ENCODE results near the gene GALNT2. TPM values are rescaled to one million over a fixed set of nuclear protein-coding genes. Genes with fewer than 3 reads are reported as not detected.

Gene GALNT2
- total RNA-seq, 1 donor from 2014 or later: 31.9 TPM

GRCh38 chr1:230273141-230273710, 206.2 kb downstream of the GALNT2 start:
- TF ChIP-seq CTCF (IDR thresholded peaks at IDR 0.05; ENCODE audit: insufficient read depth, low read length, severe bottlenecking): no peak
- peaks cover 29% of the 10 kb centered on the region for H3K36me3 ChIP-seq (ENCODE audit: control insufficient read depth, insufficient read depth, low read length)
- FAIRE-seq (no peak), DNase-seq (ENCODE audit: low read depth) (no peak)
- H3K27me3 ChIP-seq (ENCODE audit: control insufficient read depth, insufficient read depth, low read length): no peaks in the 10 kb centered on the region
- H3K4me3 ChIP-seq (ENCODE audit: low read depth, low read length): no peak overlapping the region

- Histone ChIP-seq H3K36me3 (ENCODE audit: control insufficient read depth, insufficient read depth, low read length) (peaks cover 31% of the 10 kb centered on the region), H3K27me3 (ENCODE audit: control insufficient read depth, insufficient read depth, low read length) (no peaks in the 10 kb centered on the region), H3K4me3 (ENCODE audit: low read depth, low read length) (no peak overlapping the region)
- no peak for TF ChIP-seq CTCF (IDR thresholded peaks at IDR 0.05; ENCODE audit: insufficient read depth, low read length, severe bottlenecking)
- FAIRE-seq: no peak
- no peak for DNase-seq (ENCODE audit: low read depth)
Measured at GRCh38 chr1:230274254-230274653, 207.2 kb downstream of the GALNT2 start.

- DNase-seq (ENCODE audit: low read depth) (no peak), FAIRE-seq (no peak)
- Histone ChIP-seq H3K4me3 (ENCODE audit: low read depth, low read length) (no peak overlapping the region), H3K36me3 (ENCODE audit: control insufficient read depth, insufficient read depth, low read length) (peaks cover 29% of the 10 kb centered on the region), H3K27me3 (ENCODE audit: control insufficient read depth, insufficient read depth, low read length) (no peaks in the 10 kb centered on the region)
- no peak for TF ChIP-seq CTCF (IDR thresholded peaks at IDR 0.05; ENCODE audit: insufficient read depth, low read length, severe bottlenecking)
Measured at GRCh38 chr1:230276401-230276800, 209.4 kb downstream of the GALNT2 start.

- TF ChIP-seq CTCF (IDR thresholded peaks at IDR 0.05; ENCODE audit: insufficient read depth, low read length, severe bottlenecking): no peak
- FAIRE-seq (no peak), DNase-seq (ENCODE audit: low read depth) (no peak)
- no peak overlapping the region for H3K4me3 ChIP-seq (ENCODE audit: low read depth, low read length)
- peaks cover 24% of the 10 kb centered on the region for H3K36me3 ChIP-seq (ENCODE audit: control insufficient read depth, insufficient read depth, low read length)
- no peaks in the 10 kb centered on the region for H3K27me3 ChIP-seq (ENCODE audit: control insufficient read depth, insufficient read depth, low read length)
Measured at GRCh38 chr1:230277201-230278025, 210.4 kb downstream of the GALNT2 start.

- no peaks in the 10 kb centered on the region for H3K27me3 ChIP-seq (ENCODE audit: control insufficient read depth, insufficient read depth, low read length)
- no peak for DNase-seq (ENCODE audit: low read depth)
- H3K36me3 ChIP-seq (ENCODE audit: control insufficient read depth, insufficient read depth, low read length): peaks cover 23% of the 10 kb centered on the region
- no peak for TF ChIP-seq CTCF (IDR thresholded peaks at IDR 0.05; ENCODE audit: insufficient read depth, low read length, severe bottlenecking)
- H3K4me3 ChIP-seq (ENCODE audit: low read depth, low read length): no peak overlapping the region
- FAIRE-seq: peak; percentile 28
Measured at GRCh38 chr1:230278376-230278775, 211.3 kb downstream of the GALNT2 start.
